Suppressor macrophage treated with lipopolysaccharide for 1 hour (primary cell): ENCODE results near the gene FOXO6.
"Not testable (repeated sequence)": the region's sequence is repeated elsewhere in the genome, so short reads cannot be mapped to it uniquely, and the experiment has no call there.

Experiments used
- DNase-seq, 3 donors: peaks; one replicate each; pipeline ENCODE4 v3.0.0-alpha.2; 2020 to 2022

The FOXO6 gene

GRCh38 chr1:41329662-41330587 lies 31.3 kb upstream of the FOXO6 start:
- no peak for DNase-seq

- no peak for DNase-seq
These were observed 30.4 kb upstream of the FOXO6 start for GRCh38 chr1:41330588-41331545.

- DNase-seq: no peak
These were observed 29.7 kb upstream of the FOXO6 start for GRCh38 chr1:41331546-41331917.

GRCh38 chr1:41332161-41332560 lies 29.1 kb upstream of the FOXO6 start:
- not testable (repeated sequence) for DNase-seq

DNA sequence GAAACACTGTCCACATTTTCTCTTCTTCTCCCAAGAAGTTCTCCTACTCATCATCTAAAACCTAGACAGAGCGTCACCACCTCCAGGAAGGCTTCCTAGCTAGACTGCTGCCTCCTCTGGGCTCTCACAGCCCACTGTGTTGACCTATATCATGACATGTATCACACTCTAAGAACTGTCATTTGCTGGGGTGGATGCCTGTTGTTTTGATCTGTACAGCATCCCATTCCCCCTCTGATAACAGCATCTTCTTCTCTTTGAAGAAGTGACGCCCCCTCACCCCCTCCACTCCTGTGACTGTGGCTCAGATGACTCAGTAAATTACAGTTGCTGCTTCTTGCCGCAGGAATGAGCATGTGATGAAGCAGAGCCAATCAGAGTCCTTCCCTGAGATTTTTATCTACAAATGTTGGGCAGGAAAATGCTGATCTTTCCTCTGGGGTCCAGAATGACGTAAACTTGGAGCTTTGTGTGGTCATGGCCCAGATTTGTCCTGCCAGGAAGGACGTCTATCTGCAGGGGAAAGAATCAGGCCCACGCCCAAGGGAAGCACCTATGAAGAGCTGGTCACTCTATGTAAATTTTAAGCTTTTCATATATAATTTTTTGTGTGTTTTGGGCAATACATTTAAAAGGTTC lies 28.0 kb upstream of the FOXO6 start:
- peak; percentile 46 to 49 (median 47) for DNase-seq

GRCh38 chr1:41338820-41339219 lies 22.4 kb upstream of the FOXO6 start:
- no peak for DNase-seq

DNA sequence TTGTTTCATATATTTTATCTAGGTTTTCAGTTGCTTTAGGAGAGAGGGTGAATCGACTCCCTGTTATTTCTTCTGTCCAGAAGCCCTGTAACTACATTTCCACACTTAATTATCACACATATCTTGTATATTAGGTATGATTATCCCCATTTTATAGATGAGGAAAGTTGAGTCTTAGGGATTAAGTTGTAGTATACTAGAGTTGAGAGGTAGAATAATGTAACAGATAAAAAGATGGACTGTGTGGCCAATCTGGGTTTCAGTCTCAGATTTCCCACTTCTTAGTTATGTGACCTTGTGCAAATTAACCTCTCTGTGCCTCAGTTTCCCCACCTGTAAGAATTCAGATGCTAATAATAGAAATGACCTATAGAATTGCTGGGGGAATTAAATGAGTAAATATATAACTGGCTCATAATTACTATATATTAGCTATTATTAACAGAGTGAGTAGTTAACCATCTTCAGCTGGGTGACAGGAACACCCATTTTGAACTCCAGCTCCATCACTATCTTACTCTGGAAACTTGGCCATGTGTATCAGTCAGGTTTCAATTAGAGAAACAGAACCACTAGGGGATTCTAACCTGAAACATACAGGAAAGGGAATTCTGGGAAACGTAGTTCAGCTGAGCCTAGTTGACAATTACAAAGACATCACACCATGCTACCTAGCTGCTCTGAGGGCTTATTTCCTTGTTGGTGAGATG lies 20.4 kb upstream of the FOXO6 start:
- DNase-seq: no peak

DNA sequence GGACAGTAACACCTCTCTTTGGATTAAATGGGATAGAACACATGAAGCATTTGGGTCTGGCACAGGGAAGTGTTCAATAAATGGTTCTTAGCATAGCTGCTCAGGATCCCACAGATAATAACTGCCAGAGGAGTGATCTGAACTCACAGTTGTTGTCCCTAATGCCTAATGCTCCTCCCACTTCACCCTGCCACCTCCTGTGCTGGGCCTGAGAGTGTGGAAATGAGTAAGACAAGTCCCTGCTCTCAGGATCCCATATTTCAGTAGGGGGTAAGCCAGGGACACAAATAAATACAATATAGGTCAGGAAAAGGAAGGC lies 19.9 kb upstream of the FOXO6 start:
- no peak for DNase-seq

GRCh38 chr1:41341772-41342562 lies 19.3 kb upstream of the FOXO6 start:
- no peak for DNase-seq

DNA sequence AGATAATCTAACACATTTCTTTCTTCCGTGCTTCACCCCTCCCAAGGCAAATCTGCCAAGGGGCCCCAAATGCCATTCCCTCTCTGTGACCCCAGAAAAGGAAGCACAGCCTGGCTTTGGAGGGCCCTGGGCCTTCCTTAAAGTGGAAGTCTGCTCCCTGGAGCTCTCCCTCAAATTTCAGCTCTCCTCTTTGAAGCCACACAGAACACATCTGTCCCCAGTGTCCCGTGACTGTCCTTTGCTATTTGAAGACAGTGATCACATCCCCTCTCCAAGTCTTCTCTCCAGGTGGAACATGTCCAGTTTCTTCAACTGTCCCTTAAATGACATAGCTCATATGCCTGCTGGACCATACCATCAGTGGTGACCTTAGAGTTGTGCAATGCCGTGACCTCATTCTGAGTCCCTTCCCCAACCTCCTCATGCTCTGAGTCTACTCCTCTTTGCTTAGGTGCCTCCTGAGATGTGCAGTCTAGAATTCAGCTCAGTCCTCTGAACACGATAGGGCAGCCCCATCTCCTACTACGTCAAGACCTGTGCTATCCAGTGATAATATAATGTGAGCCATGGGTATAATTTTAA lies 18.4 kb upstream of the FOXO6 start:
- no peak for DNase-seq

- DNase-seq: no peak
These were observed 17.2 kb upstream of the FOXO6 start for GRCh38 chr1:41343790-41344699.

GRCh38 chr1:41344708-41345159 lies 16.5 kb upstream of the FOXO6 start:
- DNase-seq: no peak

DNA sequence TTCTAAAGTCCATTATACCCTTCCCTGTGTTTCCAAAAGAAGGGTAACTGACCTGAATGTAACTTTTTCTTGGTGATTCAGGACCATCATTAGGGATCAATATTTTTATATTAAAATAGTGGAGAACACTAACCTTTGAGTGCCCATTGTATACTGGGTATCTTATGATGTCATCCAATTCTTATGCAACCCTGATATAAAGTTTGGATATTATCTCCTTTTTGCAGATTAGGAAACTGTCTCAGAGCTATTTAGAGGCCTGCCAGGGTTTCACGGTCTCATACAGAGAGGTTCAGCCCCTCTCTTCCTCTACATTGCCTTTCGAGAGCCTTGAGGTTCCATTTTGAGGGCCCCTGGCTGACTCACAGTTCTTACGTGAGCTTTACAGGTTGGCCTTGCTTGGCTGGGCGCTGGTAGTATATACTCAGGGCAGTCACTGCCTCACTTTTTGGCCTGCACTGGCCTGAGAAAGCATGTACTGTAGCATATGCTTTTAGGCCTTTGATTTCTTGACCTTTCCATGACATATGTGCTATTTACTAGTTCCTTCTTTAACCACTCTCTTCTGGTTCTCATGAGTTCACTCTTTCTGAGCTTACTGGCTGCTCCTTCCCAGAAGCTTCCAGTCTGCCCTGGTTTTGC lies 15.7 kb upstream of the FOXO6 start:
- DNase-seq: no peak

DNA sequence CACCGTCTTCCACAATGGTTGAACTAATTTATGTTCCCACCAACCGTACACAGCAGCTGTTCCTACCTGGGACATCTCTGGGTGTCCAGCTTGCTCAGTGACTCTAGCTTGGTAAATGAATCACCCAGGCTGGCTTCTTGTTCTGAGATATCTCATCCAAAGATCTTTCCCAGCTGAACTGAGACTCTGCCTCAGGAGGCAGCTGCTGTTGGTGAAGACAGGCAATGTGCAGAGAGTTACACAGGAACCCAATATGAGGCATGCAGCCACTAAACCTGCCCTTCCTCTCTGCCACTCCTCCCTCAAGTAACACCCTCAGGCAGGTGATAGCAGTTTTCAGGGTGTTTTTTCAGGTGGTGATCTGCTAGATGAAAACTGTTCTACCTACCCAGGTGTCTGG lies 14.0 kb upstream of the FOXO6 start:
- no peak for DNase-seq

DNA sequence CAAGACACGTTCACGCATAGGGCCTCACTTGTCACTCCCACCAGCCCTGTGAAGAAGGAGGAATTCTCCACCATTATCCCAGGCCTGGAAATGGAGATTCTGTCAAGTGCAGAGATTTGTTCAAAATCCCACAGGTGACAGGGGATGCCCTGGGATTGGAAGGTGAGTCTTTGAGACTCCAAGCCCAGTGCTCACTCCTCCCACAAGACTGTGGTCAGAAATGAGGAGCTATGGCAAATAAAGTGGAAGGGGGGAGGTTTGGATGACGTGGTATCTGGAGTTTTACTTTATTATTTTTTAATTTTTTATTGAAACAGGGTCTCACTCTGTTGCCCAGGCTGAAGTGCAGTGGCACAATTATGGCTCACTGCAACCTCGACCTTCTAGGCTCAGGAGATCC lies 12.8 kb upstream of the FOXO6 start:
- DNase-seq: no peak

- no peak for DNase-seq
These were observed 11.7 kb upstream of the FOXO6 start for GRCh38 chr1:41349361-41350054.

DNA sequence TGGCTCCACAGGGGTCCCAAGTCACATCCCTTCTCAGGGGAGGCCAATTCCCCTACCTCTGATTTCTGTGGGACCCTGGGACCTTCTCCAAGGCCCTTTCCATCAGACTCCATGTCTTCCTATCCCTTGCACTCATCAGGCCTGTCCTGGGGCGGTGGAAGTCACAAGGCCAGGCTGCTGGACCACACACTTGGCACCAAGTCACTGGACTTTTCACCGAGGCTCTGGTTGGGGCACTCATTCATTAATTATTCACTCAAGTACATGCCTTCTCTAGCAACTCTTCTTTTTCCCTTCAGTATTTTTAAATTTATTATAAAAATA lies 11.2 kb upstream of the FOXO6 start:
- DNase-seq: no peak

DNA sequence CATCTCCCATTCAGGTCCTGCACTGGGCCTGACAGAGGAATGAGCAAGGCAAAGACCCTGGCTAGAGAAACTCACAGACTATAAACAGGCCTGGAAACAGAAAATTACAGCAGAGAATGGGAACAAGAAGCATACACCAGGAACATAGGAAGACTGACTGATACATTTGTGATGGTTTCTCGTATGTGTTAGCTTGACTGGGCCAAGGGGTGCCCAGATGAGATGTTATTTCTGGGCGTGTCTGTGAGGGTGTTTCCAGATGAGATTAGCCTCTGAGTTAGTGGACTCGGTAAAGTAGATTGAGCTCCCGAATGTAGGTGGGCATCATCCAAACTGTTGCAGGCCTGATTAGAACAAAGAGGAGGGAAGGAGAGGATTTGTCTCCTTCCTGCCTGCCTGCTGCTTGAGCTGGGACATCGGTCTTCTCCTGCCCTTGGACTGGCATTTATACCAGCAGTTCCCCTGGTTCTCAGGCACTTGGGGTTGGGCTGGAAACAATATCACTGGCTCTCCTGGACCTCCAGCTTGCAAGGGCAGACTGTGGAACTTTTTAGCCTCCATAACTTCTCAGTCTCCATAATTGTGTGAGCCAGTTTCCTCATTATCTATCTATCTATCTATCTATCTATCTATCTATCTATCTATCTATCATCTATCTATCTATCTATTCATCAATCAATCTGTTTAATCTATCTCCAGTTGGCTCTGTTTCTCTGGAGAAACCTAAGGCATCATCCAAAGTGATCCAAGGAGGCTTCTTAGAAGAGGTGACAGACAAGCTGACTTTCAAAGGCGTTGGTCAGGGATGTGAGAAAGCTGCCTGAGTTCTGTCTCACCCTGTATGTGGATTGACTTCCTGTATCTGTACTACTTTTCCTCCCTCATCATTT lies 9.7 kb upstream of the FOXO6 start:
- DNase-seq: no peak
